NB4 (cell line): ENCODE measurements around the gene PRB2.
A peak's percentile ranks its signal among the peaks of the same experiment; 100 is the strongest.
"Not testable (repeated sequence)": the region's sequence is repeated elsewhere in the genome, so short reads cannot be mapped to it uniquely, and the experiment has no call there.

Experiments used
- DNase-seq: peaks from one replicate; pipeline ENCODE4 v3.0.0; 2010; ENCODE audit warnings: low read depth
- H3K4me3 ChIP-seq: one replicate; pipeline ENCODE4 v1.5.1; 2011; ENCODE audit warnings: mild to moderate bottlenecking, low read depth, low read length, moderate library complexity
- CTCF ChIP-seq: IDR thresholded peaks from one replicate; pipeline ENCODE4 v1.5.1; 2012; ENCODE audit warnings: low read depth, low read length
- MAX ChIP-seq: IDR thresholded peaks from 2 replicates; pipeline ENCODE4 v1.6.1; 2011; ENCODE audit warnings: low read depth, low read length
- MYC ChIP-seq: IDR thresholded peaks from 2 replicates; pipeline ENCODE4 v1.6.1; 2011; ENCODE audit warnings: low read depth, low read length
- POLR2A ChIP-seq: IDR thresholded peaks from 2 replicates; pipeline ENCODE4 v1.6.1; 2011; ENCODE audit warnings: mild to moderate bottlenecking; ENCODE audit not compliant: insufficient read length; ENCODE audit errors: extremely low read depth

Gene PRB2

GRCh38 chr12:11408096-11408495 lies 12.7 kb upstream of the PRB2 start:
- DNase-seq = no peak
- no peak overlapping the region for H3K4me3 ChIP-seq
- no peak for TF ChIP-seq MYC
- TF ChIP-seq POLR2A = no peak
- TF ChIP-seq CTCF = no peak
- no peak for TF ChIP-seq MAX

- TF ChIP-seq POLR2A (no peak), MAX (no peak), CTCF (no peak), MYC (no peak)
- DNase-seq = peak; percentile 5
- H3K4me3 ChIP-seq = no peak overlapping the region
These were observed 2.0 kb upstream of the PRB2 start for GRCh38 chr12:11397366-11397765.

GRCh38 chr12:11391456-11391855 lies 3.9 kb downstream of the PRB2 start:
- DNase-seq = peak; percentile 7
- not testable (repeated sequence) for H3K4me3 ChIP-seq

GRCh38 chr12:11377420-11377819 lies 17.9 kb downstream of the PRB2 start:
- not testable (repeated sequence) for H3K4me3 ChIP-seq, DNase-seq

- no peak overlapping the region for H3K4me3 ChIP-seq
- DNase-seq = no peak
- TF ChIP-seq POLR2A (no peak), MAX (no peak), MYC (no peak), CTCF (no peak)
These were observed 34.2 kb downstream of the PRB2 start for GRCh38 chr12:11361151-11361550.

- not testable (repeated sequence) for DNase-seq
These were observed 35.0 kb downstream of the PRB2 start for GRCh38 chr12:11360205-11360883.

GRCh38 chr12:11351736-11352135 lies 43.6 kb downstream of the PRB2 start:
- not testable (repeated sequence) for H3K4me3 ChIP-seq, DNase-seq

More at GRCh38 chr12:11360205-11360883, 35.0 kb downstream of the PRB2 start:
- H3K4me3 ChIP-seq = not testable (repeated sequence)

GRCh38 chr12:11348439-11348838 lies 46.9 kb downstream of the PRB2 start:
- H3K4me3 ChIP-seq = no peak overlapping the region
- DNase-seq = no peak
- TF ChIP-seq MAX = no peak
- no peak for TF ChIP-seq POLR2A
- TF ChIP-seq MYC = no peak
- TF ChIP-seq CTCF = no peak
